H9 (cell line): ENCODE results near the gene MRTFB. TPM values are rescaled to one million over a fixed set of nuclear protein-coding genes. Genes with fewer than 3 reads are reported as not detected.

Experiments used
- DNase-seq: peaks from one replicate; pipeline ENCODE4 v3.0.0-alpha.2; 2017
- H2AFZ ChIP-seq: one replicate; pipeline ENCODE4 v1.6.1; 2013; ENCODE audit warnings: mild to moderate bottlenecking, low read length, control low read depth, moderate library complexity
- H2AK5ac ChIP-seq: 2 replicates; pipeline ENCODE4 v1.6.1; 2013; ENCODE audit warnings: low read length, control low read depth, mixed read lengths; ENCODE audit not compliant: insufficient read length
- H2BK120ac ChIP-seq: one replicate; pipeline ENCODE4 v1.6.1; 2013; ENCODE audit warnings: low read depth, mild to moderate bottlenecking, low read length, control low read depth, inconsistent platforms; ENCODE audit not compliant: poor library complexity, severe bottlenecking
- H2BK12ac ChIP-seq: 2 replicates; pipeline ENCODE4 v1.6.1; 2013; ENCODE audit warnings: low read length, control low read depth, mixed read lengths, low read depth; ENCODE audit not compliant: insufficient read length
- H2BK15ac ChIP-seq: 2 replicates; pipeline ENCODE4 v1.6.1; 2013; ENCODE audit warnings: low read depth, low read length, control low read depth
- H2BK20ac ChIP-seq: one replicate; pipeline ENCODE4 v1.6.1; 2013; ENCODE audit warnings: low read depth, mild to moderate bottlenecking, low read length, control low read depth, inconsistent platforms; ENCODE audit not compliant: poor library complexity, severe bottlenecking
- H2BK5ac ChIP-seq: 2 replicates; pipeline ENCODE4 v1.6.1; 2013; ENCODE audit warnings: low read length, control low read depth, mixed read lengths; ENCODE audit not compliant: insufficient read length
- H3K14ac ChIP-seq: 2 replicates; pipeline ENCODE4 v1.6.1; 2013; ENCODE audit warnings: low read length, control low read depth; ENCODE audit not compliant: insufficient read depth
- H3K18ac ChIP-seq: 2 replicates; pipeline ENCODE4 v1.6.1; 2013; ENCODE audit warnings: low read depth, mild to moderate bottlenecking, mixed read lengths, low read length, control low read depth; ENCODE audit not compliant: insufficient read length
- H3K23ac ChIP-seq: 2 replicates; pipeline ENCODE4 v1.6.1; 2013; ENCODE audit warnings: low read length, control low read depth, mixed read lengths, low read depth; ENCODE audit not compliant: insufficient read length
- H3K23me2 ChIP-seq: 2 replicates; pipeline ENCODE4 v1.6.1; 2013; ENCODE audit warnings: low read depth, mild to moderate bottlenecking, mixed read lengths, low read length, control low read depth; ENCODE audit not compliant: insufficient read length, poor library complexity, severe bottlenecking
- H3K27ac ChIP-seq: 2 replicates; pipeline ENCODE4 v1.5.1; 2013; ENCODE audit warnings: low read length, control low read depth, mixed read lengths, low read depth; ENCODE audit not compliant: insufficient read length
- H3K27me3 ChIP-seq: 2 replicates; pipeline ENCODE4 v1.6.1; 2013; ENCODE audit warnings: low read length, control low read depth, inconsistent platforms; ENCODE audit not compliant: insufficient read depth
- H3K4ac ChIP-seq: 2 replicates; pipeline ENCODE4 v1.6.1; 2013; ENCODE audit warnings: low read depth, mild to moderate bottlenecking, control low read depth, inconsistent platforms, low read length, moderate library complexity
- H3K4me1 ChIP-seq: 2 replicates; pipeline ENCODE4 v1.6.1; 2013; ENCODE audit warnings: low read length, control low read depth, inconsistent platforms; ENCODE audit not compliant: insufficient read depth
- H3K4me2 ChIP-seq: 2 replicates; pipeline ENCODE4 v1.6.1; 2013; ENCODE audit warnings: low read length, control low read depth, mixed read lengths; ENCODE audit not compliant: insufficient read length, insufficient read depth
- H3K56ac ChIP-seq: 2 replicates; pipeline ENCODE4 v1.6.1; 2013; ENCODE audit warnings: low read depth, mild to moderate bottlenecking, mixed read lengths, low read length, control low read depth; ENCODE audit not compliant: insufficient read length
- H3K79me1 ChIP-seq: 2 replicates; pipeline ENCODE4 v1.6.1; 2013; ENCODE audit warnings: low read depth, mild to moderate bottlenecking, moderate library complexity, low read length, control low read depth, inconsistent platforms; ENCODE audit not compliant: insufficient read depth, poor library complexity, severe bottlenecking
- H3K79me2 ChIP-seq: 2 replicates; pipeline ENCODE4 v1.6.1; 2013; ENCODE audit warnings: low read length, control low read depth, inconsistent platforms; ENCODE audit not compliant: insufficient read depth
- H3K9ac ChIP-seq: 2 replicates; pipeline ENCODE4 v1.6.1; 2013; ENCODE audit warnings: low read length, control low read depth, mixed read lengths; ENCODE audit not compliant: insufficient read length; ENCODE audit errors: extremely low read depth
- H3K9me3 ChIP-seq: one replicate; pipeline ENCODE4 v1.6.1; 2013; ENCODE audit warnings: low read depth, low read length, inconsistent platforms; ENCODE audit not compliant: control insufficient read depth
- H3T11ph ChIP-seq: one replicate; pipeline ENCODE4 v1.6.1; 2013; ENCODE audit warnings: mild to moderate bottlenecking, low read length, control low read depth, inconsistent platforms
- H4K20me1 ChIP-seq: one replicate; pipeline ENCODE4 v1.6.1; 2013; ENCODE audit not compliant: control insufficient read depth, insufficient read length, insufficient read depth
- H4K5ac ChIP-seq: 2 replicates; pipeline ENCODE4 v1.6.1; 2013; ENCODE audit warnings: low read depth, mild to moderate bottlenecking, mixed read lengths, low read length, control low read depth; ENCODE audit not compliant: insufficient read length
- H4K8ac ChIP-seq: replicated peaks from 2 replicates; pipeline ENCODE4 v1.6.1; 2013; ENCODE audit warnings: low read length, control low read depth, mixed read lengths, low read depth; ENCODE audit not compliant: insufficient read length
- H4K91ac ChIP-seq: 2 replicates; pipeline ENCODE4 v1.6.1; 2013; ENCODE audit warnings: low read depth, mild to moderate bottlenecking, moderate library complexity, mixed read lengths, low read length, control low read depth; ENCODE audit not compliant: insufficient read length
- H3K27ac Mint-ChIP-seq, 3 experiments: 2 replicates in 2 of 3; 3 replicates in 1 of 3; pipeline ENCODE4 v1.8.0; 2020 to 2021; ENCODE audit warnings: mixed read lengths in 3 of 3, mild to moderate bottlenecking in 1 of 3, moderate library complexity in 1 of 3
- H3K27me3 Mint-ChIP-seq: 2 replicates; pipeline ENCODE4 v1.8.0; 2021; ENCODE audit warnings: low read depth, mild to moderate bottlenecking, moderate library complexity, mixed read lengths
- H3K36me3 Mint-ChIP-seq, 3 experiments: 2 replicates in 2 of 3; 3 replicates in 1 of 3; pipeline ENCODE4 v1.8.0; 2020 to 2021; ENCODE audit warnings: low read depth in 3 of 3, mixed read lengths in 3 of 3; ENCODE audit not compliant: insufficient read depth in 1 of 3
- H3K4me1 Mint-ChIP-seq, 2 experiments: 2 replicates each; pipeline ENCODE4 v1.8.0; 2020; ENCODE audit warnings: mixed read lengths in 2 of 2
- H3K4me3 Mint-ChIP-seq, 2 experiments: 2 replicates in 1 of 2; 3 replicates in 1 of 2; pipeline ENCODE4 v1.8.0; 2020 to 2021; ENCODE audit warnings: mild to moderate bottlenecking in 2 of 2, mixed read lengths in 2 of 2, moderate library complexity in 1 of 2
- H3K9me3 Mint-ChIP-seq, 2 experiments: 2 replicates in 1 of 2; 3 replicates in 1 of 2; pipeline ENCODE4 v1.8.0; 2020; ENCODE audit warnings: mild to moderate bottlenecking in 2 of 2, mixed read lengths in 2 of 2, moderate library complexity in 1 of 2
- WGBS: extraction: QIAGEN DNeasy Blood & Tissue Kit; methylation state at CpG from one replicate; pipeline ENCODE4 v1.1.7; 2013; ENCODE audit warnings: missing lambda C conversion rate, low lambda C conversion rate, mixed read lengths; ENCODE audit not compliant: insufficient read length; ENCODE audit errors: extremely low coverage; 5-methylcytosine and 5-hydroxymethylcytosine counted together
- total RNA-seq: library from RNA; stranded (reverse); gene quantifications from 2 replicates; pipeline ENCODE4 v1.2.1, GENCODE V29; 2021
- TF ChIP-seq, protein P1 (sequence below): fragments of 200-600 bp; sonication (generic); conservative IDR thresholded peaks from 3 replicates; pipeline ENCODE4 v1.8.0; 2021; ENCODE audit warnings: antibody characterized with exemption, mild to moderate bottlenecking

MRTFB gene
- total RNA-seq, 1 experiment from 2014 or later, result 29.9 TPM

DNA sequence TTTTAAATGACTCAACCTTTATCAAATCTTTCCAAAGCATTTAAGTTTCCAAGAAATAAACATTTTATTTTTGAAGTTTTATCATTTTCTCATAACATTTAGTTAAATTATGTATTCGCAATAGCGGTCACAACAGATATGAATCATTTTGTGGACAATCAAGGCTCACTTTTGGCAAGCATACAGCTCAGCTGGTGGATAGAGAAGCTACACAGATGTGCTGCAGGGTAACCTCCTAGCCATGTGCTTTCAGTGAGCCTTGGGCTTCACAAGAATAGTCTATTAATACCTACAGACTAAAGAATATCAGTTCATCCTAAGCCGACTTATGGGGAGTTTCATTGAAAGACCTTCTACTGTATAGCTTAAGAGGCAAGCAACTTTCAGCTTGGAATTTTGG lies 144.8 kb downstream of the MRTFB start:
- H3K27ac Mint-ChIP-seq, result no peak overlapping the region
- Histone ChIP-seq H2BK20ac (no peak overlapping the region), H3K14ac (no peak overlapping the region), H3K18ac (no peak overlapping the region), H3K56ac (no peak overlapping the region), H3K23ac (no peak overlapping the region), H2AFZ (no peak overlapping the region), H2BK5ac (no peak overlapping the region), H3K23me2 (no peaks in the 10 kb centered on the region), H3K79me2 (no peaks in the 10 kb centered on the region), H3K4me1 (peaks cover 6% of the 10 kb centered on the region; the same call in 1 of the 2 replicates), H2BK12ac (no peak overlapping the region), H2BK15ac (no peak overlapping the region), H4K91ac (no peak overlapping the region), H3K9ac (no peak overlapping the region), H3K79me1 (no peaks in the 10 kb centered on the region), H3K27ac (no peak overlapping the region), H3K4me2 (no peak overlapping the region), H2AK5ac (no peak overlapping the region), H4K20me1 (no peaks in the 10 kb centered on the region), H4K5ac (no peak overlapping the region), H2BK120ac (no peak overlapping the region), H3T11ph (no peak overlapping the region), H3K27me3 (no peaks in the 10 kb centered on the region; the same call in 1 of the 2 replicates), H4K8ac (no peak overlapping the region), H3K4ac (no peak overlapping the region), H3K9me3 (no peaks in the 10 kb centered on the region)
- no peak overlapping the region for H3K4me3 Mint-ChIP-seq
- DNase-seq, result no peak
- TF ChIP-seq, protein P1, sequence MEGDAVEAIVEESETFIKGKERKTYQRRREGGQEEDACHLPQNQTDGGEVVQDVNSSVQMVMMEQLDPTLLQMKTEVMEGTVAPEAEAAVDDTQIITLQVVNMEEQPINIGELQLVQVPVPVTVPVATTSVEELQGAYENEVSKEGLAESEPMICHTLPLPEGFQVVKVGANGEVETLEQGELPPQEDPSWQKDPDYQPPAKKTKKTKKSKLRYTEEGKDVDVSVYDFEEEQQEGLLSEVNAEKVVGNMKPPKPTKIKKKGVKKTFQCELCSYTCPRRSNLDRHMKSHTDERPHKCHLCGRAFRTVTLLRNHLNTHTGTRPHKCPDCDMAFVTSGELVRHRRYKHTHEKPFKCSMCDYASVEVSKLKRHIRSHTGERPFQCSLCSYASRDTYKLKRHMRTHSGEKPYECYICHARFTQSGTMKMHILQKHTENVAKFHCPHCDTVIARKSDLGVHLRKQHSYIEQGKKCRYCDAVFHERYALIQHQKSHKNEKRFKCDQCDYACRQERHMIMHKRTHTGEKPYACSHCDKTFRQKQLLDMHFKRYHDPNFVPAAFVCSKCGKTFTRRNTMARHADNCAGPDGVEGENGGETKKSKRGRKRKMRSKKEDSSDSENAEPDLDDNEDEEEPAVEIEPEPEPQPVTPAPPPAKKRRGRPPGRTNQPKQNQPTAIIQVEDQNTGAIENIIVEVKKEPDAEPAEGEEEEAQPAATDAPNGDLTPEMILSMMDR, result no peak
- no peaks in the 10 kb centered on the region for H3K27me3 Mint-ChIP-seq
- peaks cover 2 to 7% of the 10 kb centered on the region in 2 experiments; a peak in 2 of 4 replicates for H3K4me1 Mint-ChIP-seq
- H3K36me3 Mint-ChIP-seq, result peaks cover 5 to 40% (median 37%) of the 10 kb centered on the region in 3 experiments; a peak in 6 of 7 replicates
- no CpG with 5 or more reads among the region's 3 CpGs for WGBS
- H3K9me3 Mint-ChIP-seq, result no peaks in the 10 kb centered on the region
